ENCODE measurements around the gene AMPH. TPM values are rescaled to one million over a fixed set of nuclear protein-coding genes. Genes with fewer than 3 reads are reported as not detected.
"Not testable (repeated sequence)": the region's sequence is repeated elsewhere in the genome, so short reads cannot be mapped to it uniquely, and the experiment has no call there.

AMPH gene
- total and polyA plus RNA-seq, 2 of the 4 experiments (the other 2 are of a cell fraction) = 3.9 to 4.8 TPM

- H3K56ac ChIP-seq (ENCODE audit: extremely low read depth, insufficient read depth, low read length); H2BK15ac ChIP-seq (ENCODE audit: low read depth, low read length); in situ Hi-C loops (cut with MboI; ENCODE audit: low sequenced_read_pairs); POLR2A ChIA-PET (ENCODE audit: unreplicated experiment); DNase-seq; H3K18ac ChIP-seq (ENCODE audit: low read depth, low read length); H2BK120ac ChIP-seq (ENCODE audit: low read depth, low read length); H4K20me1 ChIP-seq (ENCODE audit: insufficient read depth, low read length); H4K91ac ChIP-seq (ENCODE audit: insufficient read depth, low read depth, low read length); ATAC-seq (ENCODE audit: low read depth); H2BK5ac ChIP-seq (ENCODE audit: low read depth, low read length, poor library complexity, severe bottlenecking); H3K4ac ChIP-seq (ENCODE audit: low read depth, low read length); H2AK5ac ChIP-seq (ENCODE audit: low read depth, low read length); BruUV-seq (replicated peaks); H3K9me1 ChIP-seq (ENCODE audit: insufficient read depth, low read length); H3K27me3 ChIP-seq (ENCODE audit: control insufficient read depth, insufficient read depth, low read length); H2BK20ac ChIP-seq (ENCODE audit: low read depth, low read length); H3K23ac ChIP-seq (ENCODE audit: low read depth, low read length); H3K4me2 ChIP-seq (ENCODE audit: low read depth, low read length); H3K36me3 ChIP-seq (ENCODE audit: control insufficient read depth, insufficient read depth, low read length); H3K27ac ChIP-seq (ENCODE audit: insufficient read depth, low read length); dilution Hi-C loops (cut with HindIII; ENCODE audit: low sequenced_read_pairs, unreplicated experiment); H3K4me3 ChIP-seq (ENCODE audit: insufficient read depth, low read depth, low read length); H4K5ac ChIP-seq (ENCODE audit: low read depth, low read length); H3K9ac ChIP-seq (ENCODE audit: low read depth, low read length); H3K9me3 ChIP-seq (ENCODE audit: control insufficient read depth, insufficient read depth, low read length); H3K14ac ChIP-seq (replicated peaks; ENCODE audit: low read depth, low read length); intact Hi-C loops (cut with micrococcal nuclease); H4K8ac ChIP-seq (ENCODE audit: low read depth in 2 of 2, low read length in 2 of 2); H3K79me1 ChIP-seq (ENCODE audit: low read depth in 1 of 2, low read length in 2 of 2); H3K4me1 ChIP-seq (ENCODE audit: control insufficient read depth, insufficient read depth, low read length); H2AK9ac ChIP-seq (replicated peaks; ENCODE audit: low read depth, low read length, poor library complexity); H2AFZ ChIP-seq (replicated peaks; ENCODE audit: low read length, poor library complexity): not testable (repeated sequence)
- CTCF ChIA-PET = interaction anchor here (1.1 kb wide), 1 partner anchor 240 kb away, joined by 3 read pairs; no protein-coding TSS in a partner anchor
- no CpG with 5 or more reads among the region's 9 CpGs for WGBS, 2 experiments (ENCODE audit: extremely low coverage in 2 of 2, insufficient read length in 1 of 2)
These were observed 281.9 kb downstream of the AMPH start for GRCh38 chr7:38349126-38349795.
